ENCODE results near the gene MEGF6. TPM values are rescaled to one million over a fixed set of nuclear protein-coding genes. Genes with fewer than 3 reads are reported as not detected.

MEGF6 gene
- total and polyA plus RNA-seq, 2 donors (not counting 3 experiments of a cell fraction or from before 2014, with no cell fraction given), result 22.5 to 63.7 TPM

DNA sequence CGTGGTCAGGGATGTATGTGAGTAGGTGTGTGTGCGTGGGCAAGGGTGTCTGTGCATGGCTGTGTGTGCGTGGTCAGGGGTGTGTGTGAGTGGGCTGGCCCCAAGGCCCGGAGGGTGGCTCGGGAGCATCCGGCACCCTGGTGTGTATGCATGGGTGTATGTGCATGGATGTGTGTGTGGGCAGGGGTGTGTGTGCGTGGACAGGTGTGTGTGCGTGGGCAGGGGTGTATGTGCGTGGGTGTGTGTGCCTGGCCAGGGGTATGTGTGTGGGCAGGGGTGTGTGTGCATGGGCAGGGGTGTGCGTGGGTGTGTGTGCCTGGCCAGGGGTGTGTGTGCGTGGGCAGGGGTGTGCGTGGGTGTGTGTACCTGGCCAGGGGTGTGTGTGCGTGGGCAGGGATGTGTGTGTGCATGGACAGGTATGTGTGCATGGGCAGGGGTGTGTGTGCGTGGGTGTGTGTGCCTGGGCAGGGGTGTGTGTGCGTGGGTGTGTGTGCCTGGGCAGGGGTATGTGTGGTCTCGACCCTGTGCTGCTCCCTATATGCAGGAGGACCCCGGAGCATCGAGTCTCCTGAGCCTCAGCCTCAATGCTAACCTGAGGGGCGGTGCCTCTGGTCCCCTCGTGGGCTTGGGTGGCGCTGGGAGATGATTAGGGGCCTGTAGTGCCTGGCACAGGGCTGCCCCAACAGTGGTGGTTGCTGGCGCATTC lies 140.5 kb downstream of the MEGF6 start:
- Histone ChIP-seq H2AFZ (ENCODE audit: low read depth, low read length) (no peak overlapping the region), H3K4me1 (ENCODE audit: control insufficient read depth, extremely low read depth, insufficient read depth, low read length) (peaks cover 4% of the 10 kb centered on the region), H3K36me3 (ENCODE audit: control insufficient read depth in 2 of 2, extremely low read depth in 1 of 2, insufficient read depth in 2 of 2, low read length in 2 of 2) (no peaks in the 10 kb centered on the region), H3K4me2 (ENCODE audit: insufficient read depth, low read length) (no peak overlapping the region), H3K4me3 (replicated peaks in 1 of 3; ENCODE audit: insufficient read depth in 1 of 3, low read depth in 1 of 3, low read length in 3 of 3) (no peak overlapping the region), H3K79me2 (ENCODE audit: control insufficient read depth, insufficient read depth, low read length) (no peaks in the 10 kb centered on the region), H4K20me1 (replicated peaks; ENCODE audit: control insufficient read depth, extremely low read depth, insufficient read depth, low read length) (no peaks in the 10 kb centered on the region), H3K27ac (ENCODE audit: insufficient read depth, low read depth, low read length) (no peak overlapping the region), H3K9me1 (replicated peaks; ENCODE audit: control insufficient read depth, extremely low read depth, insufficient read depth, low read length) (no peaks in the 10 kb centered on the region), H3K9me3 (replicated peaks; ENCODE audit: control insufficient read depth, insufficient read depth, low read length) (no peaks in the 10 kb centered on the region), H3K27me3 (ENCODE audit: control insufficient read depth in 2 of 2, insufficient read depth in 2 of 2, low read length in 2 of 2) (no peaks in the 10 kb centered on the region), H3K9ac (replicated peaks; ENCODE audit: extremely low read depth, insufficient read depth, low read length) (no peak overlapping the region)
- intact Hi-C loops (cut with micrococcal nuclease), result loop anchor here (1.0 kb wide), 1 partner anchor 18 kb away; no protein-coding TSS in a partner anchor
- FAIRE-seq (no peak), DNase-seq (ENCODE audit: low read depth, low spot score) (no peak)
- TF ChIP-seq POLR2A (IDR thresholded peaks at IDR 0.05; ENCODE audit: low read depth, low read length), result no peak
- TF ChIP-seq EZH2 (IDR thresholded peaks at IDR 0.05; ENCODE audit: borderline replicate concordance, low read depth, low read length, severe bottlenecking), result no peak
- no peak for TF ChIP-seq FOS (IDR thresholded peaks at IDR 0.05; ENCODE audit: borderline replicate concordance, insufficient read depth, low read length)
- no peak for TF ChIP-seq POLR2AphosphoS5 (IDR thresholded peaks at IDR 0.05; ENCODE audit: insufficient read depth, low read depth, low read length)
- TF ChIP-seq GATA2 (IDR thresholded peaks at IDR 0.05; ENCODE audit: insufficient read depth, insufficient read length, low read depth, low read length), result no peak
- no peak for TF ChIP-seq MYC (IDR thresholded peaks at IDR 0.05; ENCODE audit: low read depth, low read length)
- TF ChIP-seq, protein P1, sequence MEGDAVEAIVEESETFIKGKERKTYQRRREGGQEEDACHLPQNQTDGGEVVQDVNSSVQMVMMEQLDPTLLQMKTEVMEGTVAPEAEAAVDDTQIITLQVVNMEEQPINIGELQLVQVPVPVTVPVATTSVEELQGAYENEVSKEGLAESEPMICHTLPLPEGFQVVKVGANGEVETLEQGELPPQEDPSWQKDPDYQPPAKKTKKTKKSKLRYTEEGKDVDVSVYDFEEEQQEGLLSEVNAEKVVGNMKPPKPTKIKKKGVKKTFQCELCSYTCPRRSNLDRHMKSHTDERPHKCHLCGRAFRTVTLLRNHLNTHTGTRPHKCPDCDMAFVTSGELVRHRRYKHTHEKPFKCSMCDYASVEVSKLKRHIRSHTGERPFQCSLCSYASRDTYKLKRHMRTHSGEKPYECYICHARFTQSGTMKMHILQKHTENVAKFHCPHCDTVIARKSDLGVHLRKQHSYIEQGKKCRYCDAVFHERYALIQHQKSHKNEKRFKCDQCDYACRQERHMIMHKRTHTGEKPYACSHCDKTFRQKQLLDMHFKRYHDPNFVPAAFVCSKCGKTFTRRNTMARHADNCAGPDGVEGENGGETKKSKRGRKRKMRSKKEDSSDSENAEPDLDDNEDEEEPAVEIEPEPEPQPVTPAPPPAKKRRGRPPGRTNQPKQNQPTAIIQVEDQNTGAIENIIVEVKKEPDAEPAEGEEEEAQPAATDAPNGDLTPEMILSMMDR (IDR thresholded peaks at IDR 0.05; ENCODE audit: extremely low read depth in 1 of 2, insufficient read depth in 1 of 2, low read depth in 1 of 2, low read length in 2 of 2), result no peak
- no peak for TF ChIP-seq JUN (IDR thresholded peaks at IDR 0.05; ENCODE audit: borderline replicate concordance, insufficient read depth, insufficient read length, low read depth)
- TF ChIP-seq, protein P2, sequence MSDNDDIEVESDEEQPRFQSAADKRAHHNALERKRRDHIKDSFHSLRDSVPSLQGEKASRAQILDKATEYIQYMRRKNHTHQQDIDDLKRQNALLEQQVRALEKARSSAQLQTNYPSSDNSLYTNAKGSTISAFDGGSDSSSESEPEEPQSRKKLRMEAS (IDR thresholded peaks at IDR 0.05; ENCODE audit: insufficient read depth, insufficient read length), result no peak
- ChIA-PET CTCF (interaction anchor here (0.8 to 3.8 kb wide), 8 partner anchors 10 to 158 kb away, joined by 3 to 82 read pairs (median 6); no protein-coding TSS in a partner anchor), POLR2A (no interaction called here)
- dilution Hi-C loops (cut with MboI; ENCODE audit: extremely low pct_ligation_motif_present, low sequenced_read_pairs), result no loop called here
- BruUV-seq (replicated peaks), result no TSS peak

Data from endothelial cell of umbilical vein (primary cell).